Measurements from ENCODE around the gene TANK. TPM values are rescaled to one million over a fixed set of nuclear protein-coding genes. Genes with fewer than 3 reads are reported as not detected.

TANK gene
- total RNA-seq, 1 experiment from 2014 or later, result 52.5 TPM

DNA sequence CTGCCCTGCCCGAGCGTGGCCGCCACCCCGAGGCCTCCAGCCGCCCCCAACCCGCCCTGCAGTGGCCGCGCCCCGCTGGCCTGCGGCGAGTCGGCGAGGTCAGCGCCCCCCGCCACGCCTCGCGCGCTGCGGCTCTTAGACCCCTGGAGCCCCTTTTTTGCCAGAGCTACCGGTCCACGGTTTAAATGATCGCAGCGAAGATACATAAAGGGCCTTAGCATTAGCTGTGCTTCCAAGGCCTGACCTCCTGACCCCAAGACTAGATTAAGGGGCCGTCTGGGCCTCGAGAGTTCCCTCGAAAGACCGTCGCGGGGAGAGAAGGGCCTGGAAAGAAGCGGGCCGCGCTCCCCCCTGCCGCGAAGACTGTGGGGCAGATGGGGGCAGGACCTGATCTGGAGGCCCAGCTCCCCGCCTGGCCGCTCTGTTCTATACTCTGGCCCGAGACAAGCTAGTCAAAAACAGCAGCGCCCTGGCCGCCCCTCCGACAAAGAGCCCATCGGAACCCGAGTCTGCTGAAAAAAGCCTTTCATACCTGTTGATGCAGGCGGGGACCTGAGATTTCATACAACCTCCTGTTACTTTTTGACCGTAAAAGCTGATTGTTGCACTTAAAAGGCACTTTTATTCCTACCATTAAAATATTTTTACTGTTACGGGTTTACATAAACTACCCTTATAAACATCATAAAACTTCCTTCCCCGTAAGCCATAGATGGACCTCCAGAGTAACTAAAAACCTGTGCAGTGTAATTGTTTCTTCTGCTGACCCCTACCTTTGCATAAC, 79.3 kb downstream of the TANK start:
- Histone ChIP-seq H3K36me3 (ENCODE audit: control insufficient read depth in 1 of 2, insufficient read depth in 2 of 2, low read length in 2 of 2) (peaks cover 0 to 24% of the 10 kb centered on the region in 2 experiments; a peak in 2 of 4 replicates), H2AFZ (ENCODE audit: low read depth, low read length, poor library complexity, severe bottlenecking) (no peak overlapping the region), H3K4me3 (replicated peaks in 1 of 2; ENCODE audit: low read depth in 1 of 2, low read length in 2 of 2) (no peak overlapping the region), H3K27ac (ENCODE audit: low read depth, low read length) (no peak overlapping the region), H3K27me3 (ENCODE audit: insufficient read depth, low read length) (no peaks in the 10 kb centered on the region), H3K79me2 (ENCODE audit: insufficient read depth, low read length) (no peaks in the 10 kb centered on the region), H3K9me2 (ENCODE audit: insufficient read depth) (no peaks in the 10 kb centered on the region), H3K4me1 (ENCODE audit: control insufficient read depth in 1 of 2, insufficient read depth in 2 of 2, low read length in 2 of 2) (peaks cover 9 to 11% of the 10 kb centered on the region in 2 experiments), H3K4me2 (ENCODE audit: low read length) (no peak overlapping the region), H4K20me1 (ENCODE audit: insufficient read depth) (no peaks in the 10 kb centered on the region), H3K9ac (ENCODE audit: low read length) (no peak overlapping the region), H3K9me3 (ENCODE audit: control insufficient read depth in 1 of 2, insufficient read depth in 1 of 2, low read depth in 1 of 2, low read length in 2 of 2) (no peaks in the 10 kb centered on the region)
- ATAC-seq, result no peak
- DNase-seq (ENCODE audit: low read depth, low spot score), result no peak
- no peak for TF ChIP-seq TCF7L2 (IDR thresholded peaks at IDR 0.05; ENCODE audit: borderline replicate concordance, extremely low read depth, insufficient read depth, insufficient read length)
- TF ChIP-seq ZNF274 (IDR thresholded peaks at IDR 0.05; ENCODE audit: low read depth, low read length), result no peak
- no peak for TF ChIP-seq JUND (IDR thresholded peaks at IDR 0.05)
- TF ChIP-seq FOSL1 (IDR thresholded peaks at IDR 0.05; ENCODE audit: low read depth), result no peak
- TF ChIP-seq, protein P1, sequence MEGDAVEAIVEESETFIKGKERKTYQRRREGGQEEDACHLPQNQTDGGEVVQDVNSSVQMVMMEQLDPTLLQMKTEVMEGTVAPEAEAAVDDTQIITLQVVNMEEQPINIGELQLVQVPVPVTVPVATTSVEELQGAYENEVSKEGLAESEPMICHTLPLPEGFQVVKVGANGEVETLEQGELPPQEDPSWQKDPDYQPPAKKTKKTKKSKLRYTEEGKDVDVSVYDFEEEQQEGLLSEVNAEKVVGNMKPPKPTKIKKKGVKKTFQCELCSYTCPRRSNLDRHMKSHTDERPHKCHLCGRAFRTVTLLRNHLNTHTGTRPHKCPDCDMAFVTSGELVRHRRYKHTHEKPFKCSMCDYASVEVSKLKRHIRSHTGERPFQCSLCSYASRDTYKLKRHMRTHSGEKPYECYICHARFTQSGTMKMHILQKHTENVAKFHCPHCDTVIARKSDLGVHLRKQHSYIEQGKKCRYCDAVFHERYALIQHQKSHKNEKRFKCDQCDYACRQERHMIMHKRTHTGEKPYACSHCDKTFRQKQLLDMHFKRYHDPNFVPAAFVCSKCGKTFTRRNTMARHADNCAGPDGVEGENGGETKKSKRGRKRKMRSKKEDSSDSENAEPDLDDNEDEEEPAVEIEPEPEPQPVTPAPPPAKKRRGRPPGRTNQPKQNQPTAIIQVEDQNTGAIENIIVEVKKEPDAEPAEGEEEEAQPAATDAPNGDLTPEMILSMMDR (IDR thresholded peaks at IDR 0.05 in 2 of 3, conservative IDR thresholded peaks at IDR 0.05 in 1 of 3; ENCODE audit: borderline replicate concordance in 1 of 3, insufficient read depth in 1 of 3, low read depth in 2 of 3, low read length in 2 of 3), result no peak
- no peak for TF ChIP-seq EZH2 (IDR thresholded peaks at IDR 0.05)
- TF ChIP-seq, protein P2, sequence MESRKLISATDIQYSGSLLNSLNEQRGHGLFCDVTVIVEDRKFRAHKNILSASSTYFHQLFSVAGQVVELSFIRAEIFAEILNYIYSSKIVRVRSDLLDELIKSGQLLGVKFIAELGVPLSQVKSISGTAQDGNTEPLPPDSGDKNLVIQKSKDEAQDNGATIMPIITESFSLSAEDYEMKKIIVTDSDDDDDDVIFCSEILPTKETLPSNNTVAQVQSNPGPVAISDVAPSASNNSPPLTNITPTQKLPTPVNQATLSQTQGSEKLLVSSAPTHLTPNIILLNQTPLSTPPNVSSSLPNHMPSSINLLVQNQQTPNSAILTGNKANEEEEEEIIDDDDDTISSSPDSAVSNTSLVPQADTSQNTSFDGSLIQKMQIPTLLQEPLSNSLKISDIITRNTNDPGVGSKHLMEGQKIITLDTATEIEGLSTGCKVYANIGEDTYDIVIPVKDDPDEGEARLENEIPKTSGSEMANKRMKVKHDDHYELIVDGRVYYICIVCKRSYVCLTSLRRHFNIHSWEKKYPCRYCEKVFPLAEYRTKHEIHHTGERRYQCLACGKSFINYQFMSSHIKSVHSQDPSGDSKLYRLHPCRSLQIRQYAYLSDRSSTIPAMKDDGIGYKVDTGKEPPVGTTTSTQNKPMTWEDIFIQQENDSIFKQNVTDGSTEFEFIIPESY (IDR thresholded peaks at IDR 0.05; ENCODE audit: extremely low read depth, insufficient replicate concordance, low read length), result no peak
- TF ChIP-seq RAD21 (IDR thresholded peaks at IDR 0.05; ENCODE audit: low read depth), result no peak
- ChIA-PET RAD21 (ENCODE audit: low non-redundant PET in 1 of 2, low total read pairs in 2 of 2, uncharacterized antibody in 2 of 2, unreplicated experiment in 2 of 2) (no interaction called here), POLR2A (no interaction called here), CTCF (interaction anchor here (0.8 kb wide), 1 partner anchor 12 kb away, joined by 3 read pairs; no protein-coding TSS in a partner anchor)
- BruUV-seq (replicated peaks), result no TSS peak
- intact Hi-C loops (cut with micrococcal nuclease), result no loop called here

All from HCT116 (cell line).